Fibroblast of villous mesenchyme (primary cell): Measurements from ENCODE around the gene POLR1G. TPM values are rescaled to one million over a fixed set of nuclear protein-coding genes. Genes with fewer than 3 reads are reported as not detected.
"Not testable (repeated sequence)": the region's sequence is repeated elsewhere in the genome, so short reads cannot be mapped to it uniquely, and the experiment has no call there.

ENCODE experiments used
- DNase-seq: peaks from one replicate; pipeline ENCODE4 v3.0.0-alpha.2; 2010; ENCODE audit warnings: low read depth
- H3K4me3 ChIP-seq: 2 replicates; pipeline ENCODE4 v1.5.1; 2011; ENCODE audit warnings: low read depth, mild to moderate bottlenecking, low read length
- CTCF ChIP-seq: IDR thresholded peaks from 2 replicates; pipeline ENCODE4 v1.5.1; 2012; ENCODE audit warnings: low read depth, mild to moderate bottlenecking, low read length; ENCODE audit not compliant: insufficient read depth
- total RNA-seq: library from RNA; depleted of rRNA; stranded (reverse); fragments of >200 nt; gene quantifications from 2 replicates; pipeline ENCODE4 v1.2.3, GENCODE V29; 2012

Gene POLR1G
- total RNA-seq, 1 donor = 13.4 TPM

- peak; percentile 86 for DNase-seq
- peak overlapping the region; percentile 92 for H3K4me3 ChIP-seq
- no peak for TF ChIP-seq CTCF
Measured at GRCh38 chr19:45405435-45406225, 814 bp upstream of the POLR1G start.

- no peak for DNase-seq
- TF ChIP-seq CTCF = no peak
- H3K4me3 ChIP-seq = peak overlapping the region; percentile 92
Measured at GRCh38 chr19:45407091-45407375, 589 bp downstream of the POLR1G start.

GRCh38 chr19:45407585-45407984 lies 1.1 kb downstream of the POLR1G start:
- H3K4me3 ChIP-seq, DNase-seq: not testable (repeated sequence)

GRCh38 chr19:45408121-45408520 lies 1.7 kb downstream of the POLR1G start:
- H3K4me3 ChIP-seq = no peak overlapping the region
- TF ChIP-seq CTCF = no peak
- DNase-seq = no peak

GRCh38 chr19:45408830-45409556 lies 2.5 kb downstream of the POLR1G start:
- TF ChIP-seq CTCF = no peak
- no peak overlapping the region for H3K4me3 ChIP-seq
- no peak for DNase-seq

- TF ChIP-seq CTCF = no peak
- no peak overlapping the region for H3K4me3 ChIP-seq
- no peak for DNase-seq
Measured at GRCh38 chr19:45409557-45409920, 3.1 kb downstream of the POLR1G start.

- DNase-seq, H3K4me3 ChIP-seq: not testable (repeated sequence)
Measured at GRCh38 chr19:45410330-45410729, 3.9 kb downstream of the POLR1G start.

GRCh38 chr19:45413497-45413896 lies 7.1 kb downstream of the POLR1G start:
- DNase-seq = peak; percentile 21
- no peak for TF ChIP-seq CTCF
- H3K4me3 ChIP-seq = no peak overlapping the region
